Nephron progenitor cell (in vitro differentiated cells): ENCODE data around the gene FOXC2.

Source experiments
- DNase-seq: peaks from one replicate; pipeline ENCODE4 v3.0.0; 2021
- H3K27ac Mint-ChIP-seq: 2 replicates; pipeline ENCODE4 v1.8.0; 2021; ENCODE audit warnings: mild to moderate bottlenecking, moderate library complexity, mixed read lengths
- H3K27me3 Mint-ChIP-seq: 2 replicates; pipeline ENCODE4 v1.8.0; 2021; ENCODE audit warnings: mild to moderate bottlenecking, low read depth, mixed read lengths; ENCODE audit not compliant: poor library complexity
- H3K36me3 Mint-ChIP-seq: 2 replicates; pipeline ENCODE4 v1.8.0; 2021; ENCODE audit warnings: low read depth, mixed read lengths
- H3K4me1 Mint-ChIP-seq: 2 replicates; pipeline ENCODE4 v1.8.0; 2021; ENCODE audit warnings: mixed read lengths
- H3K4me3 Mint-ChIP-seq: 2 replicates; pipeline ENCODE4 v1.8.0; 2021; ENCODE audit warnings: mild to moderate bottlenecking, moderate library complexity, mixed read lengths
- H3K9me3 Mint-ChIP-seq: 2 replicates; pipeline ENCODE4 v1.8.0; 2021; ENCODE audit warnings: mild to moderate bottlenecking, moderate library complexity, mixed read lengths
- CTCF ChIP-seq: fragments of 200-600 bp; sonication (generic); IDR thresholded peaks from 2 replicates; pipeline ENCODE4 v1.5.0; 2021; ENCODE audit warnings: antibody characterized with exemption

Gene FOXC2

GRCh38 chr16:86580791-86581170, 14.2 kb downstream of the FOXC2 start:
- H3K4me1 Mint-ChIP-seq = peaks cover 58% of the 10 kb centered on the region
- H3K36me3 Mint-ChIP-seq = peaks cover 16% of the 10 kb centered on the region
- H3K27ac Mint-ChIP-seq = no peak overlapping the region
- DNase-seq = no peak
- no peak for TF ChIP-seq CTCF
- H3K4me3 Mint-ChIP-seq = peak overlapping the region; percentile 88
- no peaks in the 10 kb centered on the region for H3K9me3 Mint-ChIP-seq
- H3K27me3 Mint-ChIP-seq = peaks cover 27% of the 10 kb centered on the region

- DNase-seq = no peak
- peak overlapping the region; percentile 27 for H3K4me3 Mint-ChIP-seq
- peaks cover 27% of the 10 kb centered on the region for H3K27me3 Mint-ChIP-seq
- no peak for TF ChIP-seq CTCF
- no peaks in the 10 kb centered on the region for H3K9me3 Mint-ChIP-seq
- peaks cover 16% of the 10 kb centered on the region for H3K36me3 Mint-ChIP-seq
- peaks cover 53% of the 10 kb centered on the region for H3K4me1 Mint-ChIP-seq
- no peak overlapping the region for H3K27ac Mint-ChIP-seq
Measured at GRCh38 chr16:86581458-86581857, 14.8 kb downstream of the FOXC2 start.

DNA sequence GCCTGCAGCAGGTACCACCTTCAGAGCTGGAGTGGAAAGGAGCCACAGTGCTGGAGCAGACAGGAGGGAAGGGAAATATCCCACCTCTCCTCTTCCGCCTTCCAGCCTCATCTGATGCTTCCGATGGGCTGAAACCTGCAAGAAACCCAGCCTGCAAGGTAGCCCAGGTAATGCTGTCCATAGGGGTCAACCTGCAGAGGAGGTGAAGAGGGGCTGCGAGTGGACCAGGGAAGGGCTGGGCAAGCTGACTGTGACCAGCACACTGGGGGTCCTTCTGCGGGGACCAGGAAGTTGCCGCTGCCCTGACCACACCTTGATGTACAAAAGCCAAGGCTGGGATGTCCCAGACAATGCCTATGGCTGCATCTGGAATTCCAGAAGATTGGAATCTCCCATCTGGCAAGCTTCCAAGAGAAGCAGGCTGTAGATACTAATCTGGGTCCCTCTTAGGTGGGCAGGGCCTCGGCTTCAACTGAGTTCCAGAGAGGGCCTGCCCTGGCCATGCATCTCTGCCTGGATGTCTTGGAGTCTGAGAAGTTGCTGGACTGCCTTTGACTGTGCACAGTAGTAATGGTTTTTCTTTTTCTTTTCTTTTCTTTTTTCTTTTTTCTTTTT, 17.5 kb downstream of the FOXC2 start:
- H3K4me3 Mint-ChIP-seq = no peak overlapping the region
- peaks cover 20% of the 10 kb centered on the region for H3K27me3 Mint-ChIP-seq
- peaks cover 31% of the 10 kb centered on the region for H3K4me1 Mint-ChIP-seq
- no peak for DNase-seq
- TF ChIP-seq CTCF = no peak
- H3K9me3 Mint-ChIP-seq = no peaks in the 10 kb centered on the region
- peaks cover 16% of the 10 kb centered on the region for H3K36me3 Mint-ChIP-seq
- no peak overlapping the region for H3K27ac Mint-ChIP-seq

DNA sequence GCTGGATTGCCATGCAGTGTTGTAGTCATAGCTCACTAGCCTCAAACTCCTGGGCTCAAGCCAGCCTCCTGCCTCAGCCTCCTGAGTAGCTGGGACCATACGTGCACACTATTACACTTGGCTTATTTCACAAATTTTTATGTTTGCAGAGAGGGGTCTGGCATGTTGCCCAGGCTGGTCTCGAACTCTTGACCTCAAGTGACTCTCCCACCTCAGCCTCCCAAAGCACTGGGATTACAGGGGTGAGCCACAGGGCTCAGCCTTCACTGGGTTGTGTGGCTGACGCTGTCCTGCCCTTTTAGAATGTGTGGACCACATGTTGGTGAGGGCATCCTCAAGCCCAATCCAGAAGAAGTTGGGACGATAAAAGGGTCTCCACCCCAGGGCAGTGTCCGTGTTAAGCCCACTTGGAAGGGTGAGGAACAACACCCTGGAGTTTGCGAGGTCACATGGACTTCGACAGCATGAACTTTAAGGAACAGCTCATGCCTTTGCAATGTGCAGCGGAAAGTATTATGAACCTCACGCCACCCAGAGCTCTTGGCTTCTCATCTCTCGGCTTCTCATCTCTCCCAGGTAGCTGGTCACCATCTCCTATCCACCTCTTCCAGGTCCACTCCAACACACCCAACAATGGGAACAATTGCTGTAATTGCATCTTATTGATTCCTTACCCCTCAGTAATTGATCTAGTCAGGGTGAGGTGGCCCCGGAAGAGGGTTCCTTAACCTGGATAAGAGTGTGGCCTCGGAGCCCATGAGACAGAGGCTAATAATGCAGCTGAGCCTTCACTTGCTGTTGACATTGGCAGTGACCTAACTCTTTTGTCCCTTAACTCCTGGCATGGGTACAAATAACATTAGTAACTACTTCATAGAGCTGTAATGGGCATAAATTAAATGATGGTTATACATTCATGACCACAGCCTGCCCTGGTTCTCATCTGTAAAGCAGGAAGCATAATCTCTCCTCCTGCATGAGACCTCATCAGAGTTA, 18.4 kb downstream of the FOXC2 start:
- H3K4me1 Mint-ChIP-seq = peaks cover 25% of the 10 kb centered on the region
- H3K36me3 Mint-ChIP-seq = peaks cover 16% of the 10 kb centered on the region
- no peak for DNase-seq
- no peak overlapping the region for H3K4me3 Mint-ChIP-seq
- H3K27me3 Mint-ChIP-seq = peaks cover 17% of the 10 kb centered on the region
- no peak overlapping the region for H3K27ac Mint-ChIP-seq
- TF ChIP-seq CTCF = no peak
- H3K9me3 Mint-ChIP-seq = no peaks in the 10 kb centered on the region

DNA sequence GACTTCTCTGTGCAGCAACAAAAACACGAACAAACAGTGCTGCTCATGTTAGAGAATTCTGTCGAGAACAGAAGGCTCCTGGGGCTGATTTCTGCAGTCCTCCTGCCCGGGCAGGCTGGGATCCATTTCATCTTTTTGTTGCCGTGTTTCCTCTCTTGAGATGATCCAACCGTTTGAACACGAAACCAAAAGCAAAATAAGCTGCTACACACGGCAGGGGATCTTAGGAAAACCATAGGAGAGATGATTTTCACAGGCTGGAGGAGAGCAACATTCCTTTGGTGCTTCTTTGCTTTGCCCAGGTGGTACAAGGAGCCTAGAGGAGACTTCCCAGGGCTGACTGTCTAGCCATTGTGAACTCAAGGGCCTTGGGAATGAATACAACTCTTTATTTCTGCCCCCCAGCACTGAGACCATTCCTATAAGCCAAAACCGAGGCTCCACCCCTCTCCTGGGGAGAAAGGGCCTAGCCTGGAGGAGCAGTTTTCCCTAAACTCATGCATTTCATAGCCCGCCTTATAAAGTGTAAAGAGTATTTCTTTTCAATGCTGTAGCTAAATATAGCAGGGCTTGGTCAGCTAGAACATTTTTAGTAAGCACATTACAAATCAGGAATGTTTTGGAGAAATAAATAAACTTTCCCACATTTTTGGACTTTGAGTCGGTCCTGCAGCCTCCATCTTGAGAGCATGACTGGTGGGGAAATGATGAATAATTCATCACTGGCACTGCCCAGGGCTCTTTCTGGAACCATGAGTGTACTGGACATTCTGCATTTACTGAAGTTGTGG, 19.4 kb downstream of the FOXC2 start:
- no peak for DNase-seq
- Mint-ChIP-seq H3K27ac (no peak overlapping the region), H3K4me1 (peaks cover 15% of the 10 kb centered on the region), H3K4me3 (no peak overlapping the region), H3K27me3 (peaks cover 15% of the 10 kb centered on the region), H3K36me3 (peaks cover 12% of the 10 kb centered on the region), H3K9me3 (no peaks in the 10 kb centered on the region)
- TF ChIP-seq CTCF = no peak
